ENCODE measurements around the gene GRIN1.

Gene GRIN1

DNA sequence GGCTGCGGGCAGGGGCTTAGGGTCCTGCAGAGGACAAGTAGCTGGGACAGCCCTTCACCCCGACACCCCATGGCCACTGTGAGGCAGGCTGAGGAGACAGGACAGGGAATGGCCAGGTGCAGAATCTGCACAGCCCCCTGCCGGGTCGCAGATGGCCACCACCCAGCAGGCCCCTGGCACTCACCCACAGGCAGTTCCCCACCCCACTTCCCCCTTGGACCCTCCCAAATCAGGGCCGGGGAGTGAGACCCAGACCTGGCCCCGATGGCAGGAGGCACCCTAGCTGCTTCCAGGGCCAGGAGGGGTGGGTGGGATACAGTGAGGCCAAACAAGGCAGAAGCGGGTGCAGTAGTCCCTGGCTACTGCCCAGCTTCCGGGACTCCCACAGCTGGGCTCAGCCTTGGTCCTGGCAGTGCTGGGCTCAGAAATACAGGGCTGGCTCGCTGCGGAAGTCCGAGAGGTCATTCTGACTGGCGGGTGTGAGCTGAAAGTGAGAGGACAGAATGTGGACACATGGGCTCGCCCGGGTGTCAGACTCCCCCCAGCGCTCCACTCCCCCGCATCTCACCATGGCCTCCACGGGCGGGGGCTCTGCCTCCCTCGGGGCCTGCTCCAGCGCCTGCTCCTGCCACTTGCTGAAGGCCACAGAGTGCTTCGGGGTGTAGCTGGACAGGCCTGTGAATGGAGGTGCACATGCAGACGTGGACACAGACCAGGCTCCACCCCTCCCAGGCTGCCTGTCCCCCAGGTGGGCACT is 52.9 kb downstream of the GRIN1 start:
- H3K27ac ChIP-seq, result peak overlapping the region; percentile 99
- ChIA-PET POLR2A (ENCODE audit: low non-redundant PET) (interaction anchor here (0.6 kb wide), 1 partner anchor 35 kb away, joined by 6 read pairs; the partner anchor contains the start of gene RNF224), CTCF (interaction anchor here (0.5 to 3.4 kb wide), 5 partner anchors 24 to 118 kb away, joined by 3 to 22 read pairs (median 5); no protein-coding TSS in a partner anchor)
- TF ChIP-seq, protein P1, sequence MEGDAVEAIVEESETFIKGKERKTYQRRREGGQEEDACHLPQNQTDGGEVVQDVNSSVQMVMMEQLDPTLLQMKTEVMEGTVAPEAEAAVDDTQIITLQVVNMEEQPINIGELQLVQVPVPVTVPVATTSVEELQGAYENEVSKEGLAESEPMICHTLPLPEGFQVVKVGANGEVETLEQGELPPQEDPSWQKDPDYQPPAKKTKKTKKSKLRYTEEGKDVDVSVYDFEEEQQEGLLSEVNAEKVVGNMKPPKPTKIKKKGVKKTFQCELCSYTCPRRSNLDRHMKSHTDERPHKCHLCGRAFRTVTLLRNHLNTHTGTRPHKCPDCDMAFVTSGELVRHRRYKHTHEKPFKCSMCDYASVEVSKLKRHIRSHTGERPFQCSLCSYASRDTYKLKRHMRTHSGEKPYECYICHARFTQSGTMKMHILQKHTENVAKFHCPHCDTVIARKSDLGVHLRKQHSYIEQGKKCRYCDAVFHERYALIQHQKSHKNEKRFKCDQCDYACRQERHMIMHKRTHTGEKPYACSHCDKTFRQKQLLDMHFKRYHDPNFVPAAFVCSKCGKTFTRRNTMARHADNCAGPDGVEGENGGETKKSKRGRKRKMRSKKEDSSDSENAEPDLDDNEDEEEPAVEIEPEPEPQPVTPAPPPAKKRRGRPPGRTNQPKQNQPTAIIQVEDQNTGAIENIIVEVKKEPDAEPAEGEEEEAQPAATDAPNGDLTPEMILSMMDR (conservative IDR thresholded peaks at IDR 0.05; ENCODE audit: low read depth), result no peak
- DNase-seq (ENCODE audit: low spot score), result no peak

DNA sequence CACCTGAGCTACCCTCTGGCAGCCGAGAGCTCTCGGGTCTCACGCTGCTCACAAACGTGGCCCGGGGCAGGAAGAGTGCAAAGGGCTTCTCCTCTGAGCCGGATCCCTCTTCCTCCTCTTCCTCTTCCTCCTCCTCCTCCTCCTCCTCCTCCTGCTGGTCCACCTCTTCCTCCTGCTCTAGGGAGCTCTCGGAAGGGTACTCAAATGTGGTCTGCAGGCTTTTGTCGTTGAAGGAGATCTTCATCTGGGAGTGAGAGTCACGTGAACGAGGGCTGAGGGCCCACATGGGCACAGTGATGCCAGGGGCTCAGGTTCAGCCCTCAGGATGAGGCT is 53.5 kb downstream of the GRIN1 start:
- TF ChIP-seq, protein P1 (conservative IDR thresholded peaks at IDR 0.05; ENCODE audit: low read depth), result no peak
- POLR2A ChIA-PET (ENCODE audit: low non-redundant PET), result no interaction called here
- CTCF ChIA-PET, result interaction anchor here (0.5 to 2.2 kb wide), 7 partner anchors 16 to 118 kb away, joined by 3 to 12 read pairs (median 4); partner anchors contain the start of gene RNF224
- H3K27ac ChIP-seq, result peak overlapping the region; percentile 99
- DNase-seq (ENCODE audit: low spot score), result no peak

DNA sequence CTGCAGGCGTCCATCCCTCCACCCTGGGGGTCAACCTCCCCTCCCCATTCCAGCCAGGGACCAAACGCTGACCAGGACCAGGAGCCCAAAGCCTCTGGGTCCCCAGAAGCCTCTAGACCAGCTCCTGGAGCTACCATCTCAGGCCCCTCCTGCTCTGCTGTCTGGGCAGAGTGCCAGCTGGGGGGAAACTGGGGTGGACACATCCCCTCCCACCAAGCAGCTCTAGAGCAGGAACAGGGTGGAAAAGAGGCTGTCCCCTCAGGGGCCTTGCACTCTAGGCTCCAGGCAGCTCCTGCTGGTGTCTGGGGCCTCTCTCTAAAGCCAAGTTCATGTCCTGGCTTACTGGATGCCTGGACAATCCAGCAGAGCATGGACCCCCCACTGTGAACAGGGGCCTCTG is 53.9 kb downstream of the GRIN1 start:
- ChIA-PET CTCF (interaction anchor here (0.6 to 2.2 kb wide), 7 partner anchors 16 to 147 kb away, joined by 3 to 12 read pairs (median 5); partner anchors contain the start of genes NPDC1 and RNF224), POLR2A (ENCODE audit: low non-redundant PET) (no interaction called here)

DNA sequence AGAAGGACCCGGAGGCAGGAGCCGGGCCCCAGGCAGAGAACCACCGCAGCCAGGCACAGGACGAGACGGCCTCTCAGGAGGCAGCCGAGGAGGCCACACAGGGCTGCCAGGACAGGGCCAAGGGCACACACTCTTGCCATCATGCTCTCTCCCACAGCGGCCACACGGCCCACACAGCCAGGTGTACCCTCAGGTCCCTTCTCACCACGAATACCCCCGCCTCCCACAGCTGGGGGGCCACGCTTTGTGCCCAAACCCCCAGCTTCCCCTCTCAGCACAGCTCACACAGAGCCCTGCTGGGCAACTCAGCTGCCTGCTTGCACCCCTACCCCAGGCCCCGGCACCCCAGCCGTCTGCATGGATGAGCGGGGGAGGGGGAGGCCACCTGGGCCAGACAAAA is 54.8 kb downstream of the GRIN1 start:
- DNase-seq (ENCODE audit: low spot score), result no peak
- CTCF ChIA-PET, result interaction anchor here (0.7 to 2.2 kb wide), 6 partner anchors 17 to 148 kb away, joined by 3 to 12 read pairs (median 4); partner anchors contain the start of genes NPDC1 and RNF224
- TF ChIP-seq, protein P1 (conservative IDR thresholded peaks at IDR 0.05; ENCODE audit: low read depth), result no peak
- H3K27ac ChIP-seq, result peak overlapping the region; percentile 99
- POLR2A ChIA-PET (ENCODE audit: low non-redundant PET), result no interaction called here

More for the DNA sequence above, 53.9 kb downstream of the GRIN1 start:
- H3K27ac ChIP-seq, result peak overlapping the region; percentile 99
- DNase-seq (ENCODE audit: low spot score), result no peak
- TF ChIP-seq, protein P1 (conservative IDR thresholded peaks at IDR 0.05; ENCODE audit: low read depth), result no peak

DNA sequence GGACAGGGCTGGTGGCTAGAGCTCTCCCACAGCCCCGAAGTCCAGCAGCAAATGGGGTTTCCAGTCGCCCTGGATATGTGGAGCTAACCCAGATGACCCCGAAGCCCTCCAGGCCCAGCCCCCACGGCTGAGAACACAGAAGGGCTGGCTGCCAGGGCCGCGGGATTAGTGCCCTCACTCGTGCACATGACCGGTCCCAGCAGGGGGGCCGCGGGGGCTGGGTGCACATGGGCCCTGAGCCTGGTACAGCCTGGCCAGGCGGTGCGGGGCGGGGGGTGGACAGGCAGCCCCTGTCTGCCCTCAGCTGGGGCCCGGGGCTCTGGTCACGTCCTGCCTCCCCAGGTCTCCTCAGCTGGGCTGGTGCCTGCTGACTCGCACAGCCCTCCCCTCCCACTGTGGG is 55.4 kb downstream of the GRIN1 start:
- TF ChIP-seq, protein P1 (conservative IDR thresholded peaks at IDR 0.05; ENCODE audit: low read depth), result no peak
- no peak for DNase-seq (ENCODE audit: low spot score)
- ChIA-PET POLR2A (ENCODE audit: low non-redundant PET) (interaction anchor here (0.7 to 1.3 kb wide), 5 partner anchors 11 to 107 kb away, joined by 3 read pairs; partner anchors contain the start of genes NDOR1, RNF208 and TMEM203), CTCF (interaction anchor here (0.8 to 1.5 kb wide), 4 partner anchors 18 to 74 kb away, joined by 3 to 7 read pairs (median 4); partner anchors contain the start of gene RNF224)
- peak overlapping the region; percentile 99 for H3K27ac ChIP-seq

DNA sequence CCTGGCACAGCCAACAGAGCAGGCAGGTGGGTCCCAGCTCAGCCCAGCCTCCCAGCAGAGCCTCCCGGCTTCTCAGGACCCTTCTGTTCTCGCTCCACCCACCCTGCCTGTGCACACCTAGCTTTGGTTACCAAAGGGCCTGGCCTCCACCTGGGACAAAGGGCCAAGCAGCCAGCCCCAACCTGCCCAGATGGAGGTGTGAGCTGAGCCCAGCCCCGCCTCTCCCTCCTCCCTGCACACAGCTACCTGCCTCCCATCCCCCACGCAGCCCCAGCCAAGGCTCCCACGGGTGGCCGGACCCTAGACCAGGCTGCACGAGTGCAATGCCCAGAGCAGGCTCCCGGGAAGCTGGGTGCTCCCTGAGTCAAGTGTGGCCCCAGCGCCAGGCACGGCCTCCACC is 56.0 kb downstream of the GRIN1 start:
- DNase-seq (ENCODE audit: low spot score), result no peak
- H3K27ac ChIP-seq, result peak overlapping the region; percentile 99
- ChIA-PET POLR2A (ENCODE audit: low non-redundant PET) (interaction anchor here (0.7 to 1.3 kb wide), 5 partner anchors 10 to 106 kb away, joined by 3 read pairs; partner anchors contain the start of genes NDOR1, RNF208 and TMEM203), CTCF (interaction anchor here (0.9 to 1.2 kb wide), 3 partner anchors 14 to 42 kb away, joined by 3 to 8 read pairs (median 5); no protein-coding TSS in a partner anchor)
- TF ChIP-seq, protein P1 (conservative IDR thresholded peaks at IDR 0.05; ENCODE audit: low read depth), result no peak

Measured in RWPE1 (cell line).